ENCODE measurements around the gene TTC34.
"Not testable (repeated sequence)": the region's sequence is repeated elsewhere in the genome, so short reads cannot be mapped to it uniquely, and the experiment has no call there.

DNA sequence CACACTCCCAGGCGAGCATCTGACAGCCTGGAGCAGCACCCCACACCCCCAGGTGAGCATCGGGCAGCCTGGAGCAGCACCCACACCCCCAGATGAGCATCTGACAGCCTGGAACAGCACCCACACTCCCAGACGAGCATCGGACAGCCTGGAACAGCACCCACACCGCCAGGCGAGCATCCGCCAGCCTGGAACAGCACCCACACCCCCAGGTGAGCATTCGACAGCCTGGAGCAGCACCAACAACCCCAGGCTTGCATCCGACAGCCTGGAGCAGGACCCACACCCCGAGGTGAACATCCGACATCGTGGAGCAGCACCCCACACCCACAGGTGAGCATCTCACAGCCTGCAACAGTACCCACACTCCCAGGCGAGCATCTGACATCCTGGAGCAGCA is 42.1 kb downstream of the TTC34 start:
- not testable (repeated sequence) for TF ChIP-seq KLF1 (tag; IDR thresholded peaks at IDR 0.05); BRCA1 (IDR thresholded peaks at IDR 0.05); BRCA1 (CRISPR knock-in tag; IDR thresholded peaks at IDR 0.05); GABPA (tag; conservative IDR thresholded peaks at IDR 0.05; ENCODE audit: low read depth); ZKSCAN8 (CRISPR knock-in tag; IDR thresholded peaks at IDR 0.05); ZFP36 (IDR thresholded peaks at IDR 0.05; ENCODE audit: low read depth, low read length, partially characterized antibody); NBN (IDR thresholded peaks at IDR 0.05; ENCODE audit: low read depth); KAT7 (CRISPR knock-in tag; IDR thresholded peaks at IDR 0.05; ENCODE audit: borderline replicate concordance); MTA2 (IDR thresholded peaks at IDR 0.05; ENCODE audit: low read depth)
- TF ChIP-seq, protein P1, sequence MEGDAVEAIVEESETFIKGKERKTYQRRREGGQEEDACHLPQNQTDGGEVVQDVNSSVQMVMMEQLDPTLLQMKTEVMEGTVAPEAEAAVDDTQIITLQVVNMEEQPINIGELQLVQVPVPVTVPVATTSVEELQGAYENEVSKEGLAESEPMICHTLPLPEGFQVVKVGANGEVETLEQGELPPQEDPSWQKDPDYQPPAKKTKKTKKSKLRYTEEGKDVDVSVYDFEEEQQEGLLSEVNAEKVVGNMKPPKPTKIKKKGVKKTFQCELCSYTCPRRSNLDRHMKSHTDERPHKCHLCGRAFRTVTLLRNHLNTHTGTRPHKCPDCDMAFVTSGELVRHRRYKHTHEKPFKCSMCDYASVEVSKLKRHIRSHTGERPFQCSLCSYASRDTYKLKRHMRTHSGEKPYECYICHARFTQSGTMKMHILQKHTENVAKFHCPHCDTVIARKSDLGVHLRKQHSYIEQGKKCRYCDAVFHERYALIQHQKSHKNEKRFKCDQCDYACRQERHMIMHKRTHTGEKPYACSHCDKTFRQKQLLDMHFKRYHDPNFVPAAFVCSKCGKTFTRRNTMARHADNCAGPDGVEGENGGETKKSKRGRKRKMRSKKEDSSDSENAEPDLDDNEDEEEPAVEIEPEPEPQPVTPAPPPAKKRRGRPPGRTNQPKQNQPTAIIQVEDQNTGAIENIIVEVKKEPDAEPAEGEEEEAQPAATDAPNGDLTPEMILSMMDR (IDR thresholded peaks at IDR 0.05 in 2 of 3, conservative IDR thresholded peaks at IDR 0.05 in 1 of 3; ENCODE audit: insufficient read depth in 2 of 3, low read depth in 1 of 3, low read length in 3 of 3), result not testable (repeated sequence)
- TF ChIP-seq, protein P2, sequence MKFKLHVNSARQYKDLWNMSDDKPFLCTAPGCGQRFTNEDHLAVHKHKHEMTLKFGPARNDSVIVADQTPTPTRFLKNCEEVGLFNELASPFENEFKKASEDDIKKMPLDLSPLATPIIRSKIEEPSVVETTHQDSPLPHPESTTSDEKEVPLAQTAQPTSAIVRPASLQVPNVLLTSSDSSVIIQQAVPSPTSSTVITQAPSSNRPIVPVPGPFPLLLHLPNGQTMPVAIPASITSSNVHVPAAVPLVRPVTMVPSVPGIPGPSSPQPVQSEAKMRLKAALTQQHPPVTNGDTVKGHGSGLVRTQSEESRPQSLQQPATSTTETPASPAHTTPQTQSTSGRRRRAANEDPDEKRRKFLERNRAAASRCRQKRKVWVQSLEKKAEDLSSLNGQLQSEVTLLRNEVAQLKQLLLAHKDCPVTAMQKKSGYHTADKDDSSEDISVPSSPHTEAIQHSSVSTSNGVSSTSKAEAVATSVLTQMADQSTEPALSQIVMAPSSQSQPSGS (CRISPR knock-in tag; IDR thresholded peaks at IDR 0.05), result not testable (repeated sequence)
- TF ChIP-seq, protein P3, sequence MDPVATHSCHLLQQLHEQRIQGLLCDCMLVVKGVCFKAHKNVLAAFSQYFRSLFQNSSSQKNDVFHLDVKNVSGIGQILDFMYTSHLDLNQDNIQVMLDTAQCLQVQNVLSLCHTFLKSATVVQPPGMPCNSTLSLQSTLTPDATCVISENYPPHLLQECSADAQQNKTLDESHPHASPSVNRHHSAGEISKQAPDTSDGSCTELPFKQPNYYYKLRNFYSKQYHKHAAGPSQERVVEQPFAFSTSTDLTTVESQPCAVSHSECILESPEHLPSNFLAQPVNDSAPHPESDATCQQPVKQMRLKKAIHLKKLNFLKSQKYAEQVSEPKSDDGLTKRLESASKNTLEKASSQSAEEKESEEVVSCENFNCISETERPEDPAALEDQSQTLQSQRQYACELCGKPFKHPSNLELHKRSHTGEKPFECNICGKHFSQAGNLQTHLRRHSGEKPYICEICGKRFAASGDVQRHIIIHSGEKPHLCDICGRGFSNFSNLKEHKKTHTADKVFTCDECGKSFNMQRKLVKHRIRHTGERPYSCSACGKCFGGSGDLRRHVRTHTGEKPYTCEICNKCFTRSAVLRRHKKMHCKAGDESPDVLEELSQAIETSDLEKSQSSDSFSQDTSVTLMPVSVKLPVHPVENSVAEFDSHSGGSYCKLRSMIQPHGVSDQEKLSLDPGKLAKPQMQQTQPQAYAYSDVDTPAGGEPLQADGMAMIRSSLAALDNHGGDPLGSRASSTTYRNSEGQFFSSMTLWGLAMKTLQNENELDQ (CRISPR knock-in tag; IDR thresholded peaks at IDR 0.05; ENCODE audit: borderline replicate concordance), result not testable (repeated sequence)
- TF ChIP-seq, protein P4, sequence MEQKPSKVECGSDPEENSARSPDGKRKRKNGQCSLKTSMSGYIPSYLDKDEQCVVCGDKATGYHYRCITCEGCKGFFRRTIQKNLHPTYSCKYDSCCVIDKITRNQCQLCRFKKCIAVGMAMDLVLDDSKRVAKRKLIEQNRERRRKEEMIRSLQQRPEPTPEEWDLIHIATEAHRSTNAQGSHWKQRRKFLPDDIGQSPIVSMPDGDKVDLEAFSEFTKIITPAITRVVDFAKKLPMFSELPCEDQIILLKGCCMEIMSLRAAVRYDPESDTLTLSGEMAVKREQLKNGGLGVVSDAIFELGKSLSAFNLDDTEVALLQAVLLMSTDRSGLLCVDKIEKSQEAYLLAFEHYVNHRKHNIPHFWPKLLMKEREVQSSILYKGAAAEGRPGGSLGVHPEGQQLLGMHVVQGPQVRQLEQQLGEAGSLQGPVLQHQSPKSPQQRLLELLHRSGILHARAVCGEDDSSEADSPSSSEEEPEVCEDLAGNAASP (IDR thresholded peaks at IDR 0.05), result not testable (repeated sequence)
